HEK293 (cell line): Measurements from ENCODE around the gene CTDNEP1.

ENCODE experiments used
- CTCF ChIA-PET: fragments of 350-600 bp; formaldehyde crosslinking; extraction: SDS; loops from one replicate; lab custom pipeline; 2021; ENCODE audit warnings: antibody characterized with exemption; lab: Yijun Ruan, JAX
- POLR2A ChIA-PET: fragments of 300-600 bp; formaldehyde crosslinking; extraction: SDS; loops from one replicate; lab custom pipeline; 2020; ENCODE audit warnings: antibody characterized with exemption, inconsistent platforms; lab: Yijun Ruan, JAX
- H3K27ac ChIP-seq: fragments of 200-500 bp; sonication (Bioruptor generic); 2 replicates; pipeline ENCODE4 v1.5.1; 2014; ENCODE audit warnings: low read depth, low read length, control low read depth, inconsistent platforms; ENCODE audit errors: extremely low read depth
- H3K36me3 ChIP-seq, 2 experiments: fragments of 200-500 bp in 1 of 2; sonication (Bioruptor generic) in 1 of 2; 1 replicate in 1 of 2; 2 replicates in 1 of 2; pipeline ENCODE4 v1.5.1; 2014 to 2017; ENCODE audit warnings: inconsistent platforms in 2 of 2, low read length in 2 of 2; ENCODE audit not compliant: control insufficient read depth in 2 of 2, insufficient read depth in 1 of 2
- H3K4me1 ChIP-seq: fragments of 200-500 bp; sonication (Bioruptor generic); 2 replicates; pipeline ENCODE4 v1.5.1; 2014; ENCODE audit warnings: mild to moderate bottlenecking, low read length, inconsistent platforms; ENCODE audit not compliant: control insufficient read depth, insufficient read depth
- H3K4me3 ChIP-seq: 2 replicates; pipeline ENCODE4 v1.5.1; 2011; ENCODE audit warnings: low read depth, mild to moderate bottlenecking, control low read depth, low read length, moderate library complexity
- H3K9me3 ChIP-seq: fragments of 200-500 bp; sonication (Bioruptor generic); 2 replicates; pipeline ENCODE4 v1.5.1; 2014; ENCODE audit warnings: low read depth, low read length, inconsistent platforms; ENCODE audit not compliant: control insufficient read depth, insufficient read depth
- GLIS2 ChIP-seq: fragments of 450-650 bp; formaldehyde crosslinking; IDR thresholded peaks from 2 replicates; pipeline ENCODE4 v1.5.1; 2016; ENCODE audit warnings: missing biosample characterization, missing genetic modification characterization
- IKZF3 ChIP-seq: fragments of 450-650 bp; IDR thresholded peaks from 2 replicates; pipeline ENCODE4 v1.5.0; 2018; ENCODE audit warnings: missing biosample characterization, mild to moderate bottlenecking, missing genetic modification characterization, moderate library complexity
- PRDM1 ChIP-seq: fragments of 450-650 bp; formaldehyde crosslinking; IDR thresholded peaks from 2 replicates; pipeline ENCODE4; 2016; ENCODE audit warnings: missing biosample characterization, missing genetic modification characterization
- SP2 ChIP-seq: fragments of 450-650 bp; formaldehyde crosslinking; IDR thresholded peaks from 2 replicates; pipeline ENCODE4 v1.5.1; 2016; ENCODE audit warnings: missing biosample characterization, missing genetic modification characterization
- TRIM28 ChIP-seq: IDR thresholded peaks from 2 replicates; pipeline ENCODE4 v1.6.1; 2011; ENCODE audit warnings: low read length, control low read depth, borderline replicate concordance
- WT1 ChIP-seq: fragments of 450-650 bp; formaldehyde crosslinking; IDR thresholded peaks from 2 replicates; pipeline ENCODE4 v1.5.1; 2016; ENCODE audit warnings: missing biosample characterization, missing genetic modification characterization
- YY1 ChIP-seq: fragments of 450-650 bp; formaldehyde crosslinking; IDR thresholded peaks from 2 replicates; pipeline ENCODE4 v1.5.1; 2018; ENCODE audit warnings: missing biosample characterization, missing genetic modification characterization
- ZBTB21 ChIP-seq: fragments of 450-650 bp; formaldehyde crosslinking; IDR thresholded peaks from 2 replicates; pipeline ENCODE4 v1.5.1; 2017; ENCODE audit warnings: missing biosample characterization, missing genetic modification characterization
- ZNF121 ChIP-seq: fragments of 450-650 bp; formaldehyde crosslinking; IDR thresholded peaks from 2 replicates; pipeline ENCODE4 v1.5.1; 2016; ENCODE audit warnings: missing biosample characterization, missing genetic modification characterization
- ZNF2 ChIP-seq: fragments of 450-650 bp; formaldehyde crosslinking; IDR thresholded peaks from 2 replicates; pipeline ENCODE4 v1.5.1; 2016; ENCODE audit warnings: missing biosample characterization, missing genetic modification characterization
- ZNF341 ChIP-seq: fragments of 450-650 bp; formaldehyde crosslinking; IDR thresholded peaks from 2 replicates; pipeline ENCODE4; 2016; ENCODE audit warnings: low read depth, missing biosample characterization, missing genetic modification characterization
- ZNF366 ChIP-seq: fragments of 450-650 bp; formaldehyde crosslinking; conservative IDR thresholded peaks from 2 replicates; pipeline ENCODE4 v1.5.1; 2016; ENCODE audit warnings: missing biosample characterization, missing genetic modification characterization
- ZNF561 ChIP-seq: fragments of 450-650 bp; IDR thresholded peaks from 2 replicates; pipeline ENCODE4 v1.5.1; 2018; ENCODE audit warnings: missing biosample characterization, missing genetic modification characterization, borderline replicate concordance
- ZNF621 ChIP-seq: fragments of 450-650 bp; formaldehyde crosslinking; IDR thresholded peaks from 2 replicates; pipeline ENCODE4 v1.5.1; 2017; ENCODE audit warnings: missing biosample characterization, missing genetic modification characterization
- ZNF777 ChIP-seq: fragments of 450-650 bp; formaldehyde crosslinking; IDR thresholded peaks from 2 replicates; pipeline ENCODE4 v1.5.1; 2017; ENCODE audit warnings: missing biosample characterization, missing genetic modification characterization, borderline replicate concordance
- ZSCAN23 ChIP-seq: fragments of 450-650 bp; formaldehyde crosslinking; IDR thresholded peaks from 2 replicates; pipeline ENCODE4 v1.5.1; 2016; ENCODE audit warnings: missing biosample characterization, missing genetic modification characterization
- TF ChIP-seq, protein P1 (sequence below): fragments of 450-650 bp; formaldehyde crosslinking; IDR thresholded peaks from 2 replicates; pipeline ENCODE4 v1.5.1; 2016; ENCODE audit warnings: missing biosample characterization, missing genetic modification characterization
- TF ChIP-seq, protein P2 (sequence below): fragments of 450-650 bp; formaldehyde crosslinking; IDR thresholded peaks from 2 replicates; pipeline ENCODE4 v1.5.1; 2017; ENCODE audit warnings: missing biosample characterization, missing genetic modification characterization

Gene CTDNEP1

DNA sequence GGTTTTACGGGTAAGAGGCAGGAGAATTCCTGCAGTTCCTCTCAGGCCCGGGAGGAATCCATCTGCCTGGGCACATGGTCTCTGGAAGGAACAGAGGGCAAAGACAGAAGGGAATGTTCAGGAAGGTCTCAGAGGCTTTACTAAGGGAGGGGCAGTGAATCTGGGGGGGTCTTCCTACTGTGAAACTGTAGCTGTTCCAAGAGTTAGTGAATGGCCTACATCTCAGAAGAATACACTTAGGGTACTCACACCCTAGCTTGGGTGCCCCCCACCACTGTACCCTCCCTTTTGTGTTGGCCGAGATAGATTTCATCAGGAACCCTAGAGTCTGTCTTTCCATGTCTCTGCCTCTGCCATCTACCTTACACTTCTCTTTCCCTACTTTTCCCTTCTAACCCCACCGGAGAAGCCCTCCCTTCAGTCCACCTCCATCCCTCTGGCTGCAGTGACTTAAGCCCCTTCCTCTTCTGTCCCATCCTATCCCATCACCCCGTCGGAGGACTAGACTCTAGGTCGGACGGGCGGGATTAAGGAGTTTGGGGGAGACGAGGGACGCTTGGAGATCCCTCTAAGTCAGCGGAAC, 32.2 kb downstream of the CTDNEP1 start:
- Histone ChIP-seq H3K4me1 (peaks cover 7% of the 10 kb centered on the region), H3K9me3 (no peaks in the 10 kb centered on the region), H3K36me3 (peaks cover 12 to 34% of the 10 kb centered on the region in 2 experiments; a peak in 2 of 3 replicates), H3K4me3 (peak overlapping the region; percentile 83), H3K27ac (peak overlapping the region; percentile 83; the same call in 1 of the 2 replicates)
- POLR2A ChIA-PET = interaction anchor here (0.6 to 9.8 kb wide), 18 partner anchors 13 to 296 kb away, joined by 3 to 284 read pairs (median 6); partner anchors contain the start of genes CTDNEP1, DVL2, ELP5 and GABARAP
- no peak for TF ChIP-seq ZNF561 (tag by site-specific recombination)
- TF ChIP-seq GLIS2 = no peak
- TF ChIP-seq ZNF121 (tag by site-specific recombination) = no peak
- no peak for TF ChIP-seq ZNF621
- peak; percentile 44; the same call in 1 of the 2 replicates for TF ChIP-seq IKZF3 (tag by site-specific recombination)
- 0 out of 2 replicates have a peak, but pooled peaks have one; percentile 47 for TF ChIP-seq ZNF2 (tag by site-specific recombination)
- TF ChIP-seq PRDM1 (tag by site-specific recombination) = peak; percentile 62
- TF ChIP-seq TRIM28 = no peak
- TF ChIP-seq ZBTB21 (tag by site-specific recombination) = no peak
- TF ChIP-seq ZNF366 = peak; percentile 58; the same call in 1 of the 2 replicates
- TF ChIP-seq, protein P1, sequence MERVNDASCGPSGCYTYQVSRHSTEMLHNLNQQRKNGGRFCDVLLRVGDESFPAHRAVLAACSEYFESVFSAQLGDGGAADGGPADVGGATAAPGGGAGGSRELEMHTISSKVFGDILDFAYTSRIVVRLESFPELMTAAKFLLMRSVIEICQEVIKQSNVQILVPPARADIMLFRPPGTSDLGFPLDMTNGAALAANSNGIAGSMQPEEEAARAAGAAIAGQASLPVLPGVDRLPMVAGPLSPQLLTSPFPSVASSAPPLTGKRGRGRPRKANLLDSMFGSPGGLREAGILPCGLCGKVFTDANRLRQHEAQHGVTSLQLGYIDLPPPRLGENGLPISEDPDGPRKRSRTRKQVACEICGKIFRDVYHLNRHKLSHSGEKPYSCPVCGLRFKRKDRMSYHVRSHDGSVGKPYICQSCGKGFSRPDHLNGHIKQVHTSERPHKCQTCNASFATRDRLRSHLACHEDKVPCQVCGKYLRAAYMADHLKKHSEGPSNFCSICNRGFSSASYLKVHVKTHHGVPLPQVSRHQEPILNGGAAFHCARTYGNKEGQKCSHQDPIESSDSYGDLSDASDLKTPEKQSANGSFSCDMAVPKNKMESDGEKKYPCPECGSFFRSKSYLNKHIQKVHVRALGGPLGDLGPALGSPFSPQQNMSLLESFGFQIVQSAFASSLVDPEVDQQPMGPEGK (tag by site-specific recombination) = peak; percentile 51
- peak; percentile 66; the same call in 1 of the 2 replicates for TF ChIP-seq ZNF777 (tag by site-specific recombination)
- no peak for TF ChIP-seq ZSCAN23 (tag by site-specific recombination)
- peak; percentile 43; the same call in 1 of the 2 replicates for TF ChIP-seq WT1 (tag by site-specific recombination)
- TF ChIP-seq, protein P2, sequence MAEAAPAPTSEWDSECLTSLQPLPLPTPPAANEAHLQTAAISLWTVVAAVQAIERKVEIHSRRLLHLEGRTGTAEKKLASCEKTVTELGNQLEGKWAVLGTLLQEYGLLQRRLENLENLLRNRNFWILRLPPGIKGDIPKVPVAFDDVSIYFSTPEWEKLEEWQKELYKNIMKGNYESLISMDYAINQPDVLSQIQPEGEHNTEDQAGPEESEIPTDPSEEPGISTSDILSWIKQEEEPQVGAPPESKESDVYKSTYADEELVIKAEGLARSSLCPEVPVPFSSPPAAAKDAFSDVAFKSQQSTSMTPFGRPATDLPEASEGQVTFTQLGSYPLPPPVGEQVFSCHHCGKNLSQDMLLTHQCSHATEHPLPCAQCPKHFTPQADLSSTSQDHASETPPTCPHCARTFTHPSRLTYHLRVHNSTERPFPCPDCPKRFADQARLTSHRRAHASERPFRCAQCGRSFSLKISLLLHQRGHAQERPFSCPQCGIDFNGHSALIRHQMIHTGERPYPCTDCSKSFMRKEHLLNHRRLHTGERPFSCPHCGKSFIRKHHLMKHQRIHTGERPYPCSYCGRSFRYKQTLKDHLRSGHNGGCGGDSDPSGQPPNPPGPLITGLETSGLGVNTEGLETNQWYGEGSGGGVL (tag by site-specific recombination) = peak; percentile 55; the same call in 1 of the 2 replicates
- peak; percentile 34; the same call in 1 of the 2 replicates for TF ChIP-seq ZNF341 (tag by site-specific recombination)
- peak; percentile 59 for TF ChIP-seq SP2 (tag by site-specific recombination)
- CTCF ChIA-PET = interaction anchor here (0.7 to 4.2 kb wide), 8 partner anchors 15 to 174 kb away, joined by 3 to 34 read pairs (median 6); partner anchors contain the start of genes DVL2, GABARAP and PHF23

DNA sequence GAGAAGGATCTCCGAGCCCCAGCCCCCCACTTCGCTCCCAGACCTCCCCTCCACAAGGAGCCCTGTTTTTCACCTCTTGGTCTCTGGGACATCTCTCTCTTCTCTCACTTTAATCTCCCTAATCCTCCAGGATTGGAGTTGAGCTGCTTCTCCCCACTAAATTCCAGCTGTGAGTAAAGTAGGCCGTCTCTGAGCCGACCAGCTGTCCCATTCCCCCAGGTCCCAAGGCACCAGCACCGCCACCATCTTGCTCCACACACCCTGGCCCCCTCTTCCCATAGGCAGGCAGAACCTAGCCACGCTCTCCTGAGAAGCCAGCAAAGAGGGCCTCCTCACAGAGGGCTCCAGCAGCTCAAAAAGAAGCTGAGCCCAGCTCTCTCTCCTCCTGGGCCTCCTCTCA, 32.8 kb downstream of the CTDNEP1 start:
- no peak overlapping the region for H3K4me3 ChIP-seq
- no peak for TF ChIP-seq YY1 (tag by site-specific recombination)
- ChIA-PET CTCF (interaction anchor here (0.6 to 4.2 kb wide), 5 partner anchors 11 to 173 kb away, joined by 3 to 34 read pairs (median 5); partner anchors contain the start of genes GABARAP and PHF23), POLR2A (interaction anchor here (1.5 to 9.8 kb wide), 3 partner anchors 18 to 183 kb away, joined by 6 to 284 read pairs (median 7); partner anchors contain the start of genes DVL2, GABARAP, PHF23 and SLC16A13)
- peaks cover 7 to 29% of the 10 kb centered on the region in 2 experiments; a peak in 2 of 3 replicates for H3K36me3 ChIP-seq
- H3K9me3 ChIP-seq = no peaks in the 10 kb centered on the region
- no peak overlapping the region; the same call in 1 of the 2 replicates for H3K27ac ChIP-seq
- peaks cover 8% of the 10 kb centered on the region for H3K4me1 ChIP-seq
